ENCODE measurements around the gene WDFY4. TPM values are rescaled to one million over a fixed set of nuclear protein-coding genes. Genes with fewer than 3 reads are reported as not detected.

WDFY4 gene
- total and polyA plus RNA-seq, 9 of the 15 experiments (the other 6 are each of a cell fraction or from before 2014, with no cell fraction given) = 0.01 to 0.02 (median 0.01) TPM; not detected in 6

GRCh38 chr10:48656241-48656913, 28.3 kb upstream of the WDFY4 start (continued):
- TF ChIP-seq ZNF512 (tag; IDR thresholded peaks at IDR 0.05) = no peak
- TF ChIP-seq ZNF197 (CRISPR knock-in tag; IDR thresholded peaks at IDR 0.05; ENCODE audit: low read depth) = no peak
- TF ChIP-seq HMG20B (CRISPR knock-in tag; IDR thresholded peaks at IDR 0.05) = no peak
- TF ChIP-seq, protein P1, sequence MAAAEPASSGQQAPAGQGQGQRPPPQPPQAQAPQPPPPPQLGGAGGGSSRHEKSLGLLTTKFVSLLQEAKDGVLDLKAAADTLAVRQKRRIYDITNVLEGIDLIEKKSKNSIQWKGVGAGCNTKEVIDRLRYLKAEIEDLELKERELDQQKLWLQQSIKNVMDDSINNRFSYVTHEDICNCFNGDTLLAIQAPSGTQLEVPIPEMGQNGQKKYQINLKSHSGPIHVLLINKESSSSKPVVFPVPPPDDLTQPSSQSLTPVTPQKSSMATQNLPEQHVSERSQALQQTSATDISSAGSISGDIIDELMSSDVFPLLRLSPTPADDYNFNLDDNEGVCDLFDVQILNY (CRISPR knock-in tag; IDR thresholded peaks at IDR 0.05) = peak; percentile 75; the same call in 1 of the 2 replicates
- TF ChIP-seq ZNF436 (CRISPR knock-in tag; IDR thresholded peaks at IDR 0.05) = no peak
- no peak for TF ChIP-seq ZNF165 (CRISPR knock-in tag; IDR thresholded peaks at IDR 0.05; ENCODE audit: borderline replicate concordance)
- no peak for TF ChIP-seq PHB (CRISPR knock-in tag; IDR thresholded peaks at IDR 0.05)
- TF ChIP-seq MCM5 (IDR thresholded peaks at IDR 0.05; ENCODE audit: low read depth) = no peak
- TF ChIP-seq NCOR1 (IDR thresholded peaks at IDR 0.05) = no peak
- no peak for TF ChIP-seq DNMT1 (IDR thresholded peaks at IDR 0.05)
- no peak for TF ChIP-seq ERF (CRISPR knock-in tag; IDR thresholded peaks at IDR 0.05)
- TF ChIP-seq, protein P2, sequence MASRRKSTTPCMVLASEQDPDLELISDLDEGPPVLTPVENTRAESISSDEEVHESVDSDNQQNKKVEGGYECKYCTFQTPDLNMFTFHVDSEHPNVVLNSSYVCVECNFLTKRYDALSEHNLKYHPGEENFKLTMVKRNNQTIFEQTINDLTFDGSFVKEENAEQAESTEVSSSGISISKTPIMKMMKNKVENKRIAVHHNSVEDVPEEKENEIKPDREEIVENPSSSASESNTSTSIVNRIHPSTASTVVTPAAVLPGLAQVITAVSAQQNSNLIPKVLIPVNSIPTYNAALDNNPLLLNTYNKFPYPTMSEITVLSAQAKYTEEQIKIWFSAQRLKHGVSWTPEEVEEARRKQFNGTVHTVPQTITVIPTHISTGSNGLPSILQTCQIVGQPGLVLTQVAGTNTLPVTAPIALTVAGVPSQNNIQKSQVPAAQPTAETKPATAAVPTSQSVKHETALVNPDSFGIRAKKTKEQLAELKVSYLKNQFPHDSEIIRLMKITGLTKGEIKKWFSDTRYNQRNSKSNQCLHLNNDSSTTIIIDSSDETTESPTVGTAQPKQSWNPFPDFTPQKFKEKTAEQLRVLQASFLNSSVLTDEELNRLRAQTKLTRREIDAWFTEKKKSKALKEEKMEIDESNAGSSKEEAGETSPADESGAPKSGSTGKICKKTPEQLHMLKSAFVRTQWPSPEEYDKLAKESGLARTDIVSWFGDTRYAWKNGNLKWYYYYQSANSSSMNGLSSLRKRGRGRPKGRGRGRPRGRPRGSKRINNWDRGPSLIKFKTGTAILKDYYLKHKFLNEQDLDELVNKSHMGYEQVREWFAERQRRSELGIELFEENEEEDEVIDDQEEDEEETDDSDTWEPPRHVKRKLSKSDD (conservative IDR thresholded peaks at IDR 0.05; ENCODE audit: low read length) = no peak; the same call in 1 of the 2 replicates
- TF ChIP-seq, protein P3, sequence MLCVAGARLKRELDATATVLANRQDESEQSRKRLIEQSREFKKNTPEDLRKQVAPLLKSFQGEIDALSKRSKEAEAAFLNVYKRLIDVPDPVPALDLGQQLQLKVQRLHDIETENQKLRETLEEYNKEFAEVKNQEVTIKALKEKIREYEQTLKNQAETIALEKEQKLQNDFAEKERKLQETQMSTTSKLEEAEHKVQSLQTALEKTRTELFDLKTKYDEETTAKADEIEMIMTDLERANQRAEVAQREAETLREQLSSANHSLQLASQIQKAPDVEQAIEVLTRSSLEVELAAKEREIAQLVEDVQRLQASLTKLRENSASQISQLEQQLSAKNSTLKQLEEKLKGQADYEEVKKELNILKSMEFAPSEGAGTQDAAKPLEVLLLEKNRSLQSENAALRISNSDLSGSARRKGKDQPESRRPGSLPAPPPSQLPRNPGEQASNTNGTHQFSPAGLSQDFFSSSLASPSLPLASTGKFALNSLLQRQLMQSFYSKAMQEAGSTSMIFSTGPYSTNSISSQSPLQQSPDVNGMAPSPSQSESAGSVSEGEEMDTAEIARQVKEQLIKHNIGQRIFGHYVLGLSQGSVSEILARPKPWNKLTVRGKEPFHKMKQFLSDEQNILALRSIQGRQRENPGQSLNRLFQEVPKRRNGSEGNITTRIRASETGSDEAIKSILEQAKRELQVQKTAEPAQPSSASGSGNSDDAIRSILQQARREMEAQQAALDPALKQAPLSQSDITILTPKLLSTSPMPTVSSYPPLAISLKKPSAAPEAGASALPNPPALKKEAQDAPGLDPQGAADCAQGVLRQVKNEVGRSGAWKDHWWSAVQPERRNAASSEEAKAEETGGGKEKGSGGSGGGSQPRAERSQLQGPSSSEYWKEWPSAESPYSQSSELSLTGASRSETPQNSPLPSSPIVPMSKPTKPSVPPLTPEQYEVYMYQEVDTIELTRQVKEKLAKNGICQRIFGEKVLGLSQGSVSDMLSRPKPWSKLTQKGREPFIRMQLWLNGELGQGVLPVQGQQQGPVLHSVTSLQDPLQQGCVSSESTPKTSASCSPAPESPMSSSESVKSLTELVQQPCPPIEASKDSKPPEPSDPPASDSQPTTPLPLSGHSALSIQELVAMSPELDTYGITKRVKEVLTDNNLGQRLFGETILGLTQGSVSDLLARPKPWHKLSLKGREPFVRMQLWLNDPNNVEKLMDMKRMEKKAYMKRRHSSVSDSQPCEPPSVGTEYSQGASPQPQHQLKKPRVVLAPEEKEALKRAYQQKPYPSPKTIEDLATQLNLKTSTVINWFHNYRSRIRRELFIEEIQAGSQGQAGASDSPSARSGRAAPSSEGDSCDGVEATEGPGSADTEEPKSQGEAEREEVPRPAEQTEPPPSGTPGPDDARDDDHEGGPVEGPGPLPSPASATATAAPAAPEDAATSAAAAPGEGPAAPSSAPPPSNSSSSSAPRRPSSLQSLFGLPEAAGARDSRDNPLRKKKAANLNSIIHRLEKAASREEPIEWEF (CRISPR knock-in tag; IDR thresholded peaks at IDR 0.05) = no peak
- no peak for TF ChIP-seq EZH2 (IDR thresholded peaks at IDR 0.05; ENCODE audit: borderline replicate concordance, low read depth, low read length)
- no peak for TF ChIP-seq RUNX1 (IDR thresholded peaks at IDR 0.05; ENCODE audit: low read depth)
- no peak for TF ChIP-seq PTBP1 (IDR thresholded peaks at IDR 0.05; ENCODE audit: low read depth, low read length)
- no peak for TF ChIP-seq SMAD3 (CRISPR knock-in tag; conservative IDR thresholded peaks at IDR 0.05)
- no peak for TF ChIP-seq ZNF431 (CRISPR knock-in tag; IDR thresholded peaks at IDR 0.05)
